Vagina (tissue), 2 donors: Measurements from ENCODE around the gene GALNT5. TPM values are rescaled to one million over a fixed set of nuclear protein-coding genes. Genes with fewer than 3 reads are reported as not detected.

Source experiments
- DNase-seq, 2 donors: peaks; one replicate each; pipeline ENCODE4 v3.0.0-alpha.2; 2017; ENCODE audit errors: extremely low spot score in 2 of 2
- H3K27ac ChIP-seq: fragments of 200-600 bp; sonication (generic); one replicate; pipeline ENCODE4 v1.5.1; 2019
- H3K27me3 ChIP-seq: fragments of 200-600 bp; sonication (generic); one replicate; pipeline ENCODE4 v1.5.1; 2019
- H3K36me3 ChIP-seq, 2 donors: fragments of 200-600 bp; sonication (generic); one replicate each; pipeline ENCODE4 v1.5.1; 2017 to 2019
- H3K4me1 ChIP-seq: fragments of 200-600 bp; sonication (generic); one replicate; pipeline ENCODE4 v1.5.1; 2019
- H3K4me3 ChIP-seq, 2 donors: fragments of 200-600 bp; sonication (generic); 1 replicate in 1 of 2; 2 replicates in 1 of 2; pipeline ENCODE4 v1.5.1; 2016 to 2019
- H3K9me3 ChIP-seq: fragments of 200-600 bp; sonication (generic); one replicate; pipeline ENCODE4 v1.5.1; 2019
- POLR2A ChIP-seq, 2 donors: fragments of 450-650 bp; IDR thresholded peaks; one replicate each; pipeline ENCODE4 v1.6.1; 2017; ENCODE audit warnings: antibody characterized with exemption in 2 of 2, mild to moderate bottlenecking in 2 of 2, moderate library complexity in 2 of 2
- POLR2AphosphoS5 ChIP-seq, 2 donors: sonication (generic); formaldehyde crosslinking; IDR thresholded peaks; one replicate each; pipeline ENCODE4 v1.9.0; 2017; ENCODE audit warnings: antibody characterized with exemption in 2 of 2, mild to moderate bottlenecking in 2 of 2, low read depth in 1 of 2; ENCODE audit not compliant: insufficient read depth in 1 of 2
- intact Hi-C: fragments of 100-400 bp; cut with DNase I; formaldehyde crosslinking; loops from one replicate; pipeline ENCODE4 v1.15.1; 2023
- total RNA-seq: library from RNA; depleted of rRNA; stranded (reverse); fragments of >200 nt; gene quantifications from one replicate; pipeline ENCODE4 v1.2.3, GENCODE V29; 2016
- TF ChIP-seq, protein P1 (sequence below), 3 experiments: fragments of 450-650 bp in 2 of 3; fragments of 200-600 bp in 1 of 3; sonication (generic) in 1 of 3; IDR thresholded peaks; one replicate each; pipeline ENCODE4 v1.5.1; 2017 to 2019; ENCODE audit warnings: antibody characterized with exemption in 3 of 3, mild to moderate bottlenecking in 2 of 3, moderate library complexity in 2 of 3

The GALNT5 gene
- total RNA-seq, 1 donor from 2014 or later, result 3.2 TPM

- Histone ChIP-seq H3K4me3 (no peak overlapping the region), H3K27ac (no peak overlapping the region), H3K4me1 (no peaks in the 10 kb centered on the region), H3K9me3 (no peaks in the 10 kb centered on the region), H3K27me3 (no peaks in the 10 kb centered on the region), H3K36me3 (no peaks in the 10 kb centered on the region)
- intact Hi-C loops, result no loop called here
- no peak for DNase-seq
- TF ChIP-seq POLR2AphosphoS5 (IDR thresholded peaks at IDR 0.05; ENCODE audit: insufficient read depth in 1 of 2, low read depth in 1 of 2) (no peak), POLR2A (IDR thresholded peaks at IDR 0.05) (no peak)
- TF ChIP-seq, protein P1, sequence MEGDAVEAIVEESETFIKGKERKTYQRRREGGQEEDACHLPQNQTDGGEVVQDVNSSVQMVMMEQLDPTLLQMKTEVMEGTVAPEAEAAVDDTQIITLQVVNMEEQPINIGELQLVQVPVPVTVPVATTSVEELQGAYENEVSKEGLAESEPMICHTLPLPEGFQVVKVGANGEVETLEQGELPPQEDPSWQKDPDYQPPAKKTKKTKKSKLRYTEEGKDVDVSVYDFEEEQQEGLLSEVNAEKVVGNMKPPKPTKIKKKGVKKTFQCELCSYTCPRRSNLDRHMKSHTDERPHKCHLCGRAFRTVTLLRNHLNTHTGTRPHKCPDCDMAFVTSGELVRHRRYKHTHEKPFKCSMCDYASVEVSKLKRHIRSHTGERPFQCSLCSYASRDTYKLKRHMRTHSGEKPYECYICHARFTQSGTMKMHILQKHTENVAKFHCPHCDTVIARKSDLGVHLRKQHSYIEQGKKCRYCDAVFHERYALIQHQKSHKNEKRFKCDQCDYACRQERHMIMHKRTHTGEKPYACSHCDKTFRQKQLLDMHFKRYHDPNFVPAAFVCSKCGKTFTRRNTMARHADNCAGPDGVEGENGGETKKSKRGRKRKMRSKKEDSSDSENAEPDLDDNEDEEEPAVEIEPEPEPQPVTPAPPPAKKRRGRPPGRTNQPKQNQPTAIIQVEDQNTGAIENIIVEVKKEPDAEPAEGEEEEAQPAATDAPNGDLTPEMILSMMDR (IDR thresholded peaks at IDR 0.05), result no peak
Measured at GRCh38 chr2:157312866-157313486, 55.5 kb downstream of the GALNT5 start.

- DNase-seq, result no peak
- Histone ChIP-seq H3K4me1 (no peaks in the 10 kb centered on the region), H3K36me3 (no peaks in the 10 kb centered on the region), H3K9me3 (no peaks in the 10 kb centered on the region), H3K27ac (no peak overlapping the region), H3K27me3 (no peaks in the 10 kb centered on the region), H3K4me3 (no peak overlapping the region)
- no peak for TF ChIP-seq POLR2AphosphoS5 (IDR thresholded peaks at IDR 0.05; ENCODE audit: insufficient read depth in 1 of 2, low read depth in 1 of 2)
- intact Hi-C loops, result no loop called here
Measured at GRCh38 chr2:157315901-157316300, 58.4 kb downstream of the GALNT5 start.

GRCh38 chr2:157318884-157319283, 61.4 kb downstream of the GALNT5 start:
- no peaks in the 10 kb centered on the region for H3K27me3 ChIP-seq
- TF ChIP-seq POLR2AphosphoS5 (IDR thresholded peaks at IDR 0.05; ENCODE audit: insufficient read depth in 1 of 2, low read depth in 1 of 2) (no peak), POLR2A (IDR thresholded peaks at IDR 0.05) (no peak)
- TF ChIP-seq, protein P1 (IDR thresholded peaks at IDR 0.05), result no peak
- DNase-seq, result no peak
- no peak overlapping the region for H3K4me3 ChIP-seq
- H3K27ac ChIP-seq, result no peak overlapping the region
- no peaks in the 10 kb centered on the region for H3K9me3 ChIP-seq
- no peaks in the 10 kb centered on the region for H3K4me1 ChIP-seq
- no peaks in the 10 kb centered on the region for H3K36me3 ChIP-seq
- intact Hi-C loops, result no loop called here

DNA sequence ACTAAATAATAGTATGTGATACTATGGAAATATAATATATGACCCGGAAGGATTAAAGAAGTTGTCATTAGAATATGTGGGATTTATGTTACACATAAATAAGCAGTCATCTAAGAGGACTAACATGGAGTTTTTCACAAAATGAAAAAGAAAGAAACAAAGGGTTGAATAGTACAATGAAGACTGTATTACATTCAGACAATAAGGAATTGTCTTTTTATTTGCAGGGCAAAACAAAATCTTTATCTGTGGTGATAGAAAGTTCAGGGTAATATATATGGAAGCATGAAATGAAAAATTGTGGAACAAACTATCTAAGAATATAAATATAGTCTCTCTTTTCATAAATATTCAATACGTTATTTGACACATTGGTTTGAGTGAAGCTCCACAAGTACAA, 62.3 kb downstream of the GALNT5 start:
- intact Hi-C loops, result no loop called here
- TF ChIP-seq POLR2AphosphoS5 (IDR thresholded peaks at IDR 0.05; ENCODE audit: insufficient read depth in 1 of 2, low read depth in 1 of 2), result no peak
- TF ChIP-seq POLR2A (IDR thresholded peaks at IDR 0.05), result no peak
- TF ChIP-seq, protein P1 (IDR thresholded peaks at IDR 0.05), result no peak
- Histone ChIP-seq H3K9me3 (no peaks in the 10 kb centered on the region), H3K36me3 (no peaks in the 10 kb centered on the region), H3K4me3 (no peak overlapping the region), H3K27me3 (no peaks in the 10 kb centered on the region), H3K27ac (no peak overlapping the region), H3K4me1 (no peaks in the 10 kb centered on the region)
- DNase-seq, result no peak

- no peak overlapping the region for H3K27ac ChIP-seq
- intact Hi-C loops, result no loop called here
- H3K4me3 ChIP-seq, result no peak overlapping the region
- H3K9me3 ChIP-seq, result no peaks in the 10 kb centered on the region
- DNase-seq, result no peak
- no peaks in the 10 kb centered on the region for H3K36me3 ChIP-seq
- no peaks in the 10 kb centered on the region for H3K4me1 ChIP-seq
- H3K27me3 ChIP-seq, result no peaks in the 10 kb centered on the region
- TF ChIP-seq, protein P1 (IDR thresholded peaks at IDR 0.05), result no peak
- no peak for TF ChIP-seq POLR2AphosphoS5 (IDR thresholded peaks at IDR 0.05; ENCODE audit: insufficient read depth in 1 of 2, low read depth in 1 of 2)
Measured at GRCh38 chr2:157320409-157320808, 62.9 kb downstream of the GALNT5 start.
